ENCODE results near the gene COX8A.
"Not testable (repeated sequence)": the region's sequence is repeated elsewhere in the genome, so short reads cannot be mapped to it uniquely, and the experiment has no call there.

The COX8A gene

GRCh38 chr11:63945477-63946163, 28.8 kb upstream of the COX8A start:
- H3K4me3 ChIP-seq (ENCODE audit: low read depth, low read length) = no peak overlapping the region
- DNase-seq (ENCODE audit: low read depth) = no peak
- TF ChIP-seq, protein P1, sequence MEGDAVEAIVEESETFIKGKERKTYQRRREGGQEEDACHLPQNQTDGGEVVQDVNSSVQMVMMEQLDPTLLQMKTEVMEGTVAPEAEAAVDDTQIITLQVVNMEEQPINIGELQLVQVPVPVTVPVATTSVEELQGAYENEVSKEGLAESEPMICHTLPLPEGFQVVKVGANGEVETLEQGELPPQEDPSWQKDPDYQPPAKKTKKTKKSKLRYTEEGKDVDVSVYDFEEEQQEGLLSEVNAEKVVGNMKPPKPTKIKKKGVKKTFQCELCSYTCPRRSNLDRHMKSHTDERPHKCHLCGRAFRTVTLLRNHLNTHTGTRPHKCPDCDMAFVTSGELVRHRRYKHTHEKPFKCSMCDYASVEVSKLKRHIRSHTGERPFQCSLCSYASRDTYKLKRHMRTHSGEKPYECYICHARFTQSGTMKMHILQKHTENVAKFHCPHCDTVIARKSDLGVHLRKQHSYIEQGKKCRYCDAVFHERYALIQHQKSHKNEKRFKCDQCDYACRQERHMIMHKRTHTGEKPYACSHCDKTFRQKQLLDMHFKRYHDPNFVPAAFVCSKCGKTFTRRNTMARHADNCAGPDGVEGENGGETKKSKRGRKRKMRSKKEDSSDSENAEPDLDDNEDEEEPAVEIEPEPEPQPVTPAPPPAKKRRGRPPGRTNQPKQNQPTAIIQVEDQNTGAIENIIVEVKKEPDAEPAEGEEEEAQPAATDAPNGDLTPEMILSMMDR (IDR thresholded peaks at IDR 0.05; ENCODE audit: low read depth, low read length, missing control alignments) = peak; percentile 70

DNA sequence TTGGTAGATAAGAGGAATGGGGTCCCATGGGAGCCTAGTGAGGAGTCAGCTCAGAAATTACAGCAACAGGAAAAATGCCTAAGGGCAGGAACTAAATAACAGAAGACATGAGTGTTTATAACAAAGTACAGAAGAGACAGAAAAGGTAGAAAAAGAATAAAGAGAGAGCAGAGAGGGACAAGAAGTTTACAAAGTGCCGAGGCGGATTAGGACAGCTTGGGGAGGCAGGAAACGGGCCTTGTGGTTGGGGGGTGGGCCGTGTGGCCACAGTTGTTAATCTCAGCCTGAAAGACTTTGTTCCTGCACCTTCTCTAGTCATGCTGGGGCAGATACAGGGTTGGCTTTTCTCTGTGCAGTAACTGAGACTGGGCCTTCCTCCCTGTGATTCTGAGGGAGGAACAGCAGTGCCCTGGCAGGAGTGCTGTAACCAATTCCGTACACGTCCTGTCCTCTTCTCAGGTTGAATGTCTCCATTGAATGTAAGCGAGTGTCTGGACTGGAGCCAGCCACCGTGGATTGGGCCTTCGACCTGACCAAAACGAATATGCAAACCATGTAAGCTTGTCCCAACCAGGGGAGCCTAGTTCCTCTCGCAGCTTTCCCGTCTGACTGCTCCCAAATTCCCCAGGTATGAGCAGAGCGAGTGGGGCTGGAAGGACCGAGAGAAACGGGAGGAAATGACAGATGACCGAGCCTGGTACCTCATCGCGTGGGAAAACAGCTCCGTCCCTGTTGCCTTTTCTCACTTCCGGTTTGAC, 22.5 kb upstream of the COX8A start:
- no peak overlapping the region for H3K4me3 ChIP-seq (ENCODE audit: low read depth, low read length)
- TF ChIP-seq, protein P1 (IDR thresholded peaks at IDR 0.05; ENCODE audit: low read depth, low read length, missing control alignments) = no peak
- no peak for DNase-seq (ENCODE audit: low read depth)

DNA sequence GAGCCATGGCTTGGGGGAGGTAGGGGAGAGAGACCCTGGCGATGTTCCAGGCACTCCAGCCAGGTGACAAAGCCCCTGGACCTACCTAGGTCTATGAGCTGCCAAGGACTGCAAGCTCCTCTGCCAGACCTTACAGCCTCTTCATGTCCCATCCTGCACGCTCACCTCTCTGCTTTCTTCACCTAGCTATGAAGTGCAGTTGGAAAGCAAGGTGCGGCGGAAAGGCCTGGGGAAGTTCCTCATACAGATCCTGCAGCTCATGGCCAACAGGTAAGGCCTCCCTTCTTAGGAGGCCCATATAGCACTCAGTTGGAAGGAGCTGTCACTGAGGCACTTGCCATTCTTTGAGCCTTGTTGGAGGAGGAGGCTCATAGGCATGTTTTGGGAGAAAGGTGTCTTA, 21.9 kb upstream of the COX8A start:
- no peak overlapping the region for H3K4me3 ChIP-seq (ENCODE audit: low read depth, low read length)
- DNase-seq (ENCODE audit: low read depth) = no peak
- TF ChIP-seq, protein P1 (IDR thresholded peaks at IDR 0.05; ENCODE audit: low read depth, low read length, missing control alignments) = no peak

DNA sequence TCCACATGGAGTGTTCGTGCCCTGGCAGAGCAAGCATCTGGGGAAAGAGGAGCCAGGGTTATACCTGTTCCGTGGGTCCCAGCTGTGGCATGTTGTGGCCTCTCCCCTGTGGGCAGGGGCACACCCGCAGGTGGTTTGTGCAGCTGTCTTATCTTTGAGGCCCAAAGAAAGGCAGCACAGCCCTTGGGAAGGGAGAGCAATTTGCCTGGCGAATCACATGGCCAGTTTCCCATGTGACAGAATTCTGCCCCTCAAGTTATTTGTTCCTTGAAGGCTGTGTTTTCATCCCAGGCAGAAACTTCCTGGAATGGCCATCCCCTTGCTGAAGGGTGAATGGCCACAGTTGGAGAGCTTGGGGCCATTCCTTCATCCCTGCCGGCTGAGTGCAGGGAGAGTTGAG, 16.4 kb upstream of the COX8A start:
- no peak for DNase-seq (ENCODE audit: low read depth)
- TF ChIP-seq, protein P1 (IDR thresholded peaks at IDR 0.05; ENCODE audit: low read depth, low read length, missing control alignments) = no peak
- no peak overlapping the region for H3K4me3 ChIP-seq (ENCODE audit: low read depth, low read length)

DNA sequence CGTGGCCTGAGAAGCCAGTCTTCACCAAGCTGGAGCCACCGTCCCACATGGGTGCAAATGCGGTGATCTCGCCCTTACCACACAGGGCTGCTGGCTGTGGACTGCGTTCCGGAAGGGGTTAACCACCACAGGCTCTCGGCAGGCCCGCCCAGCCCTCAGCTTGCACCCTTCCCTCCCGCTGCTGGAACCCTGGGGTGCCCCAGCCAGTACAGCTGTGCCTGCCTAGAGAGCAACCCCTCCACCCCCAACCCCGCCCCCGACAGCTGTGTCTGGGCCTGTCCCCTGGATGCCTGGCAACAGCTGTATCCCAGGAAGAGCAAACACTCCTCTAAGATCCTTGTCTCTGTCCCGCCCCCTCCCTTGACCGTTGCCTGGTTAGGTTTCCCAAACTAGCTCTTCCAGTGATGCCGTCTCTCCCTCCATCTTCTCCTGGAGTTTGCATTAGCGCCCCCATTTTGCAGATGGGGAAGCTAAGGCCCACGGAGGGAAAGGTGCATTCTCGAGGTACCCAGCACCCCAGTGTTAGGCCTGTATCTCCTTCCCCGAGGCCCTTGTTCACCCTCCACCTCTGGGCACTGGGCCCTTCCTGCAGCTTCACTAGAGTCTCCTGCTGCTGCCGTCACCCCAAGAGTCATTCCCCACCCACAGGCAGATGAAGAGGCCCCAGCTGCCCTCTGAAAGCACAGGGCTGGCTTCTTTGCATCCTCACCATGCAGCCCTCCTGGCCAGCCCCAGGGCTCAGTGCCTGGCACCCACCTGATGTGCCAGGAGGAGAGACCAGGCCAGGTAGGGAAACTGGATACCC, 12.6 kb upstream of the COX8A start:
- TF ChIP-seq, protein P1 (IDR thresholded peaks at IDR 0.05; ENCODE audit: low read depth, low read length, missing control alignments) = no peak
- DNase-seq (ENCODE audit: low read depth) = no peak

DNA sequence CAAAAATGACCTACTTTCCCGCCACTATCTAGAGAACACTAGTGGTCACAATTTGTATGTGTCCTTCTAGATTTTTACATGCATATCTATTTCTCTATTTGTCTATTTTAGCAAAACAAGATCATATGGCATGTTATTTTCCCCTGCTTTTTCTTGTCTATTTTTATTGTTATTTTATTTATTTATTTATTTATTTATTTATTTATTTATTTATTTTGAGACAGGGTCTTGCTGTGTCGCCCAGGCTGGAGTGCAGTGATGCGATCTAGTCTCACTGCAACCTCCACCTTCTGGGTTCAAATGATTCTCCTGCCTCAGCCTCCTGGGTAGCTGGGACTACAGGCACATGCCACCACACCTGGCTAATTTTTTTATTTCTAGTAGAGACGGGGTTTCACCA, 10.5 kb upstream of the COX8A start:
- DNase-seq (ENCODE audit: low read depth) = not testable (repeated sequence)

More for the DNA sequence above, 12.6 kb upstream of the COX8A start:
- H3K4me3 ChIP-seq (ENCODE audit: low read depth, low read length) = no peak overlapping the region

GRCh38 chr11:63966444-63966843, 8.0 kb upstream of the COX8A start:
- no peak for DNase-seq (ENCODE audit: low read depth)
- H3K4me3 ChIP-seq (ENCODE audit: low read depth, low read length) = no peak overlapping the region
- TF ChIP-seq, protein P1 (IDR thresholded peaks at IDR 0.05; ENCODE audit: low read depth, low read length, missing control alignments) = no peak

More for the DNA sequence above, 10.5 kb upstream of the COX8A start:
- not testable (repeated sequence) for H3K4me3 ChIP-seq (ENCODE audit: low read depth, low read length)

Data from GM12864 (cell line).